Panc1 (cell line): ENCODE results near the gene DDX31. TPM values are rescaled to one million over a fixed set of nuclear protein-coding genes. Genes with fewer than 3 reads are reported as not detected.

Experiments
- ATAC-seq: fragments of 200-7000 bp; cut with Tn5 transposase; 2 replicates; pipeline ENCODE4 v1.9.1; 2020; ENCODE audit warnings: mild to moderate bottlenecking, moderate library complexity
- BruUV-seq: library from RNA; stranded (reverse); fragments of 400-500 nt; replicated peaks from 2 replicates; lab custom pipeline; 2021; lab: Mats Ljungman, UMichigan
- CTCF ChIA-PET: fragments of 300-600 bp; sonication (Branson Sonifier 250); formaldehyde crosslinking; loops from one replicate; lab custom pipeline; 2022; ENCODE audit warnings: antibody characterized with exemption; lab: Charles Lee
- POLR2A ChIA-PET: fragments of 300-600 bp; sonication (Branson Sonifier 250); formaldehyde crosslinking; loops from one replicate; lab custom pipeline; 2022; ENCODE audit warnings: antibody characterized with exemption; lab: Charles Lee
- DNase-seq: peaks from one replicate; pipeline ENCODE4 v3.0.0-alpha.2; 2010; ENCODE audit warnings: low read depth, low spot score
- H3K27ac ChIP-seq: 2 replicates; pipeline ENCODE4 v1.5.1; 2011; ENCODE audit warnings: mild to moderate bottlenecking, low read length, inconsistent platforms
- H3K27me3 ChIP-seq: fragments of 200-500 bp; sonication (Bioruptor generic); 2 replicates; pipeline ENCODE4 v1.6.0; 2014; ENCODE audit warnings: low read length, inconsistent platforms; ENCODE audit not compliant: control insufficient read depth, insufficient read depth
- H3K36me3 ChIP-seq: fragments of 200-500 bp; sonication (Bioruptor generic); 2 replicates; pipeline ENCODE4 v1.5.1; 2014; ENCODE audit warnings: inconsistent platforms, mild to moderate bottlenecking, low read length, moderate library complexity; ENCODE audit not compliant: control insufficient read depth, insufficient read depth
- H3K4me1 ChIP-seq: 2 replicates; pipeline ENCODE4 v1.5.1; 2011; ENCODE audit warnings: inconsistent platforms, mild to moderate bottlenecking, low read length, moderate library complexity; ENCODE audit not compliant: control insufficient read depth, insufficient read depth
- H3K4me3 ChIP-seq, 2 experiments: 2 replicates each; pipeline ENCODE4 v1.5.1; 2011 to 2012; ENCODE audit warnings: low read depth in 2 of 2, low read length in 2 of 2, mild to moderate bottlenecking in 2 of 2, inconsistent platforms in 1 of 2, moderate library complexity in 1 of 2
- H3K9me3 ChIP-seq: fragments of 200-500 bp; sonication (Bioruptor generic); 2 replicates; pipeline ENCODE4 v1.5.1; 2014; ENCODE audit warnings: low read depth, mild to moderate bottlenecking, inconsistent platforms, low read length, moderate library complexity; ENCODE audit not compliant: control insufficient read depth, insufficient read depth
- CTCF ChIP-seq: fragments of 450-650 bp; IDR thresholded peaks from 2 replicates; pipeline ENCODE4 v1.5.1; 2017; ENCODE audit warnings: mild to moderate bottlenecking
- POLR2AphosphoS5 ChIP-seq: IDR thresholded peaks from 2 replicates; pipeline ENCODE4 v1.6.1; 2012; ENCODE audit warnings: mild to moderate bottlenecking, low read depth, low read length, moderate library complexity
- REST ChIP-seq, 2 experiments: IDR thresholded peaks; 2 replicates each; pipeline ENCODE4 v1.6.1; 2011 to 2012; ENCODE audit warnings: low read depth in 2 of 2, control low read depth in 1 of 2, low read length in 1 of 2, mild to moderate bottlenecking in 1 of 2, moderate library complexity in 1 of 2; ENCODE audit not compliant: insufficient read depth in 1 of 2
- SIN3A ChIP-seq: IDR thresholded peaks from 2 replicates; pipeline ENCODE4 v1.6.1; 2012; ENCODE audit warnings: low read depth, mild to moderate bottlenecking, low read length, moderate library complexity, borderline replicate concordance; ENCODE audit not compliant: insufficient read depth
- TCF7L2 ChIP-seq: IDR thresholded peaks from 2 replicates; pipeline ENCODE4 v1.6.1; 2011; ENCODE audit warnings: mild to moderate bottlenecking, low read depth, low read length, inconsistent platforms
- in situ Hi-C: cut with HindIII; loops from 2 replicates; pipeline ENCODE4 v1.10.0; 2016; ENCODE audit warnings: low sequenced_read_pairs, low pct_unique_long_range_greater_than_20kb
- intact Hi-C: fragments of 100-400 bp; cut with micrococcal nuclease; formaldehyde crosslinking; loops from one replicate; pipeline ENCODE4 v1.10.0; 2022; ENCODE audit not compliant: unreplicated experiment
- total RNA-seq: library from RNA; stranded (reverse); gene quantifications from one replicate; pipeline ENCODE4 v1.2.1, GENCODE V29; 2021; ENCODE audit not compliant: unreplicated experiment

Gene DDX31
- total RNA-seq, 1 experiment from 2014 or later: 17.5 TPM

GRCh38 chr9:132644251-132644650 is 25.5 kb downstream of the DDX31 start:
- Histone ChIP-seq H3K4me1 (no peaks in the 10 kb centered on the region), H3K9me3 (no peaks in the 10 kb centered on the region), H3K36me3 (peaks cover 18% of the 10 kb centered on the region), H3K4me3 (no peak overlapping the region), H3K27ac (no peak overlapping the region), H3K27me3 (no peaks in the 10 kb centered on the region)
- no TSS peak for BruUV-seq
- intact Hi-C loops: no loop called here
- CTCF ChIA-PET: no interaction called here
- POLR2A ChIA-PET: interaction anchor here (0.7 kb wide), 1 partner anchor 36 kb away, joined by 3 read pairs; no protein-coding TSS in a partner anchor
- no peak for DNase-seq
- TF ChIP-seq POLR2AphosphoS5 (no peak), CTCF (no peak), REST (IDR thresholded peaks at IDR 0.05; ENCODE audit: insufficient read depth in 1 of 2, low read depth in 2 of 2, low read length in 1 of 2) (no peak), SIN3A (no peak), TCF7L2 (no peak)
- ATAC-seq: 0 out of 2 replicates have a peak, but pooled peaks have one; percentile 56
- in situ Hi-C loops: no loop called here

- CTCF ChIA-PET: no interaction called here
- Histone ChIP-seq H3K4me1 (no peaks in the 10 kb centered on the region), H3K27ac (no peak overlapping the region), H3K36me3 (peaks cover 5% of the 10 kb centered on the region), H3K4me3 (no peak overlapping the region), H3K27me3 (no peaks in the 10 kb centered on the region), H3K9me3 (no peaks in the 10 kb centered on the region)
- TF ChIP-seq CTCF: no peak
- TF ChIP-seq SIN3A: no peak
- no peak for TF ChIP-seq REST (IDR thresholded peaks at IDR 0.05; ENCODE audit: insufficient read depth in 1 of 2, low read depth in 2 of 2, low read length in 1 of 2)
- no peak for TF ChIP-seq POLR2AphosphoS5
- TF ChIP-seq TCF7L2: no peak
- intact Hi-C loops: no loop called here
- in situ Hi-C loops: no loop called here
- POLR2A ChIA-PET: no interaction called here
- DNase-seq (no peak), ATAC-seq (no peak)
- no TSS peak for BruUV-seq
These were observed 28.6 kb downstream of the DDX31 start for GRCh38 chr9:132641216-132641615.
